ENCODE measurements around the gene ADISSP.

ADISSP gene

GRCh38 chr20:3781153-3781910 is 13.8 kb upstream of the ADISSP start, which contains the start of gene SPEF1:
Gene SPEF1 (minus strand): TSS chr20:3781448. CDS start chr20:3781287, 161 bp downstream.
- DNase-seq (ENCODE audit: low read depth): peak; percentile 82

DNA sequence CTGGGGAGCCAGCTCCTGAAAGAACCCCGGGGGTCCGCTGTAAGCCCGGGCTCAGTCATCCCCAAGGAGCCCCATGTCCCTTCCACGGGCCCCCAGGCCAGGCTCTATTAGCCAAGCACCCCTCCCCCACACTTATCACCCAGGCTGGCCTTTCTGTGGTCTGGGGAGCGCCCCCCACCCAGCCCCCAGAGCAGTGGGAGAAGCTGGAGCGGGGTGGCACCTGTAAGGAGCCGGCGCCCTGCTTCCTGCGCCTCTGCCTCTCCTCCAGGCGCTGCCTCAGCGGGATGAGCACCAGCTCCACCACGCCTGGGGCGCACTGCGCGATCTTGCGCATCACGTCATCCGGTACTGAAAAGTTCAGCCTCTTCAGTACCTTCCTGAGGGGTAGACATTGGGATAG is 11.4 kb upstream of the ADISSP start:
- no peak for DNase-seq (ENCODE audit: low read depth)

GRCh38 chr20:3777716-3778629 is 10.4 kb upstream of the ADISSP start:
- no peak for DNase-seq (ENCODE audit: low read depth)

GRCh38 chr20:3777381-3777715 is 9.8 kb upstream of the ADISSP start:
- DNase-seq (ENCODE audit: low read depth): no peak

GRCh38 chr20:3775457-3776108 is 8.0 kb upstream of the ADISSP start:
- DNase-seq (ENCODE audit: low read depth): no peak

GRCh38 chr20:3771552-3772058 is 4.1 kb upstream of the ADISSP start:
- DNase-seq (ENCODE audit: low read depth): no peak

DNA sequence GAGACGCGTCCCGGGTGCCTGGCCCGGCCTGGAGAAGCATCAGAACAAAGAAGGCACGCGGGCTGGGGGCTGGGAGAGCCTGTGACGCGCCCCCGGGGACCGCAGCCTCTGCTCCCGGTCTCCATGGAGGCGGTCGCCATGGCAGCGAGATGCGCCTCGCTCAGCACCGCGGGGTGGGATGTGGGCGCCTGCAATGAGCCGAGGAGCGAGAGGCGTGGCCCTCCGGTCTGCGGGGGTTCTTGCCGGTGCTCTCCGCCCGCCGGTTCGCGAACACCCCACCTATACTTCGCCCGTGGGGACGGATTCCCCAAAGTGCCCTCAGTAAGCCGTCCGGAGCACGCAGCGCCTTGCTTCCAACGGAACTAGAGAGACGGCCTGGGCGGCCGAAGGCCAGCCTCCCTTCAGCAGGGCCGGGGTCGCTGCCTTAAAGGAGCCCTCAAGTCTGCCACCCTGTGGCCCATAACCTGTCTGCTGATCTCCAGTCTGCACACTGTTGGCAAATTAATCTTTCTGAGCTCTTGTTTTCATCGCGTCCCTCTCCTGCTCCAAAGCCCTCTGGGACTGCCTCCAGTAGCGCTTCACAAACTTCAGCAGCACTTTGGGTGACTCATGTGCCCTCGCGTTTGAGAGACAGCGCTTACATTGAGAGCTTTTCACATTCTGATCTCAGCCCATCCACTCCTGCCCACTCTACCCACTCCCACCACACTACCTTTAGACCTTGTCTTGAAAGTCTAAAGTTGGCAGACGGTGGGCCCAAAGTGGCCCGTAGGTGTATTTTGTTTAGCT is 983 bp upstream of the ADISSP start:
- DNase-seq (ENCODE audit: low read depth): peak; percentile 75

- DNase-seq (ENCODE audit: low read depth): no peak
These were observed 485 bp downstream of the ADISSP start for GRCh38 chr20:3767110-3767426.

GRCh38 chr20:3766422-3767109 is 987 bp downstream of the ADISSP start:
- no peak for DNase-seq (ENCODE audit: low read depth)

DNA sequence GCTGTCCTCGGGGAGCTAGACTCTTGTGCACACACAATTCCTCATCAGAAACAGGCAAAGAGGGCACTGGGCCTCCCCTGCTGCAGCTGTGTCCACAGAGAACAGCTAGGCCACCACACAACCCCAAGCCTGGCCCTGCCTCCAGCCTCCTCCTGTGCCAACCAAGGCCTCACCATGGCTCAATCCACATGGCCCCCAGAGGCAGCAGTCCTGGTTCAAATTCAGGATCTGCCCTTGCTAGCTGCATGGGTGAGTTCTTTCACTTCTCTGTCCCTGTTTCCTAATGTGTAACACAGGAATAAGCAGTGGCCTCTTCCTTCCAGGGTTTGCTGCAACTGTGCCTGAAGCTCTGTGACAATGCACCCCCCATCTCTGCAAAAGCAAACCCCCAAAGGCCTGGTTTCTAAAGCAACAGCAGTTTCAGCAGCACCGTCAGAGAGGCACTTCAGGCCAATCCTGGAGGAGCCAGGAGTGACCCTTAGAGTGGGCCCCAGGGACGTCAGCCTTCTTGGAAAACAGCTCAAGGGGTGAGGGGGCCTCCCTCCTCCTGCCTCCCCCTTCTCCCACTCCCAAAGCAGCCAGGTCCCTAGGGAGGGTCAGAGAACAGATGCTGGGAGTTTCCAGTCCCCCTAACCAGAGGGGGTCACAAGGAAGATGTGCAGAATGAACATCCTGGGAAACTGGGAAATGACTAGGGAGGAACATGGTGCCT is 2.2 kb downstream of the ADISSP start:
- DNase-seq (ENCODE audit: low read depth): no peak

- DNase-seq (ENCODE audit: low read depth): no peak
These were observed 2.9 kb downstream of the ADISSP start for GRCh38 chr20:3764659-3765058.

GRCh38 chr20:3763671-3764601 is 3.6 kb downstream of the ADISSP start:
- DNase-seq (ENCODE audit: low read depth): no peak

GRCh38 chr20:3760655-3761348 is 6.8 kb downstream of the ADISSP start:
- no peak for DNase-seq (ENCODE audit: low read depth)

GRCh38 chr20:3759884-3760283 is 7.7 kb downstream of the ADISSP start:
- DNase-seq (ENCODE audit: low read depth): no peak

- DNase-seq (ENCODE audit: low read depth): no peak
These were observed 8.2 kb downstream of the ADISSP start for GRCh38 chr20:3759316-3759823.

- DNase-seq (ENCODE audit: low read depth): no peak
These were observed 9.0 kb downstream of the ADISSP start for GRCh38 chr20:3758566-3758965.

DNA sequence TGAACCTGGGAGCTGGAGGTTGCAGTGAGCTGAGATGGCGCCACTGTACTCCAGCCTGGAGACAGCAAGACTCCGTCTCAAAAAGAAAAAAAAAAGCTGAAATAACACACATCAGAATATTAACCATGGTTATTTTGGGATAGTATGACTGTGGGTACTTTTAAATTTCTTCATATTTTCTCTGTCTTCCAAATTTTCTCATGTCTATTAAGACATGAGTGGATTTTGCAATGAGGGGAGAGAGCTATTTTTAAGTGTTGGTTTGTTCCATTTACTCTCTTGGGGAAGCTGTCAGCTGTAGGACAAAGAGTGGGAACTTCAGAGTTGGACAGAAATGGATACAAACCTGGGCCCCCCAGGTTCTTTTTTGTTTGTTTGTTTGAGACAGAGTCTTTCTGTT is 10.3 kb downstream of the ADISSP start:
- DNase-seq (ENCODE audit: low read depth): no peak

- DNase-seq (ENCODE audit: low read depth): no peak
These were observed 11.6 kb downstream of the ADISSP start for GRCh38 chr20:3755814-3756480.
